Measurements from ENCODE around the gene CAPZB. TPM values are rescaled to one million over a fixed set of nuclear protein-coding genes. Genes with fewer than 3 reads are reported as not detected.

Gene CAPZB
- total RNA-seq, 1 donor from 2014 or later, result 403 TPM

- TF ChIP-seq CTCF (IDR thresholded peaks at IDR 0.05), result no peak
- H3K36me3 Mint-ChIP-seq (ENCODE audit: unreplicated experiment), result peaks cover 9% of the 10 kb centered on the region
- H3K9me3 Mint-ChIP-seq (ENCODE audit: unreplicated experiment), result no peaks in the 10 kb centered on the region
- H3K4me3 Mint-ChIP-seq (ENCODE audit: unreplicated experiment), result no peak overlapping the region
- no peak for DNase-seq (ENCODE audit: extremely low spot score, unreplicated experiment)
- H3K27me3 Mint-ChIP-seq (ENCODE audit: unreplicated experiment), result no peaks in the 10 kb centered on the region
- peaks cover 96% of the 10 kb centered on the region for H3K4me1 Mint-ChIP-seq (ENCODE audit: unreplicated experiment)
- H3K27ac Mint-ChIP-seq (ENCODE audit: unreplicated experiment), result peak overlapping the region; percentile 99
These were observed 42.0 kb downstream of the CAPZB start for GRCh38 chr1:19443326-19443725.

- peaks cover 2% of the 10 kb centered on the region for H3K36me3 Mint-ChIP-seq (ENCODE audit: unreplicated experiment)
- H3K9me3 Mint-ChIP-seq (ENCODE audit: unreplicated experiment), result no peaks in the 10 kb centered on the region
- TF ChIP-seq CTCF (IDR thresholded peaks at IDR 0.05), result no peak
- no peak for DNase-seq (ENCODE audit: extremely low spot score, unreplicated experiment)
- peaks cover 96% of the 10 kb centered on the region for H3K4me1 Mint-ChIP-seq (ENCODE audit: unreplicated experiment)
- H3K27me3 Mint-ChIP-seq (ENCODE audit: unreplicated experiment), result no peaks in the 10 kb centered on the region
- H3K4me3 Mint-ChIP-seq (ENCODE audit: unreplicated experiment), result no peak overlapping the region
- H3K27ac Mint-ChIP-seq (ENCODE audit: unreplicated experiment), result peak overlapping the region; percentile 99
These were observed 42.9 kb downstream of the CAPZB start for GRCh38 chr1:19442154-19443096.

DNA sequence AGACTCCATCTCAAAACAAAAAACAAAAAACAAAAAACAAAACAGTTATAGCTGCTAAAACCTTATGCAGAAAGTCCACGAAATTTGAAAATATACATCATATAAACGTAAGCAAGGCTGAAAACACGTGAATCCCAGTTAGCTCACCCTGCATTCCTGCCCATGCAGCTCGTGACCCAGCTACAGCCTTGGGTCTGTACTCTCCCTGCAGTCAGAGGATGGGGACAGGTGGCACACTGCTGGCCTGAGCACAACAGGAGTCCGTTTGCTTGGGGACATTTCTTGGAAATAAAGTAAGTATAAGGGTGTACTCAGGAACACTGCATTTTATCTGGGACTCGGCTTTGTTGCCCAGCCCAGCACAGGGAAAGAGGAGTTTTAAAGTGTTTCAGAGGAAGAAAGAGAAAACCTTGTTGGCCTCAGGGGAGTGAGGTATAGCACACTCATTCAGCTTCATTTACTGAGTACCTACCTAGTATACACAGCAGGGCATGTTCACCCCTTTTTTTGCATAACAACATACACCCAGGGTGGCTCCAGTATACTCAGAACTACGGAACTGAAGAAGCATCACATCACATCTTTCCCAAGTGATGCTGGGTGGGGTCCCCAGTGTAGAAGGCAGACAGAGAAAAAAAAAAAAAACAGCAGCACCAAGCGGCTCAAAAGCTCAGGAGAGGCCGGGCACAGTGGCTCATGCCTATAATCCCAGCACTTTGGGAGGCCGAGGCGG is 44.1 kb downstream of the CAPZB start:
- Mint-ChIP-seq H3K36me3 (ENCODE audit: unreplicated experiment) (peaks cover 4% of the 10 kb centered on the region), H3K27ac (ENCODE audit: unreplicated experiment) (peak overlapping the region; percentile 99), H3K4me3 (ENCODE audit: unreplicated experiment) (peak overlapping the region; percentile 22), H3K9me3 (ENCODE audit: unreplicated experiment) (no peaks in the 10 kb centered on the region), H3K27me3 (ENCODE audit: unreplicated experiment) (no peaks in the 10 kb centered on the region), H3K4me1 (ENCODE audit: unreplicated experiment) (peaks cover 98% of the 10 kb centered on the region)
- TF ChIP-seq CTCF (IDR thresholded peaks at IDR 0.05), result no peak
- DNase-seq (ENCODE audit: extremely low spot score, unreplicated experiment), result no peak

DNA sequence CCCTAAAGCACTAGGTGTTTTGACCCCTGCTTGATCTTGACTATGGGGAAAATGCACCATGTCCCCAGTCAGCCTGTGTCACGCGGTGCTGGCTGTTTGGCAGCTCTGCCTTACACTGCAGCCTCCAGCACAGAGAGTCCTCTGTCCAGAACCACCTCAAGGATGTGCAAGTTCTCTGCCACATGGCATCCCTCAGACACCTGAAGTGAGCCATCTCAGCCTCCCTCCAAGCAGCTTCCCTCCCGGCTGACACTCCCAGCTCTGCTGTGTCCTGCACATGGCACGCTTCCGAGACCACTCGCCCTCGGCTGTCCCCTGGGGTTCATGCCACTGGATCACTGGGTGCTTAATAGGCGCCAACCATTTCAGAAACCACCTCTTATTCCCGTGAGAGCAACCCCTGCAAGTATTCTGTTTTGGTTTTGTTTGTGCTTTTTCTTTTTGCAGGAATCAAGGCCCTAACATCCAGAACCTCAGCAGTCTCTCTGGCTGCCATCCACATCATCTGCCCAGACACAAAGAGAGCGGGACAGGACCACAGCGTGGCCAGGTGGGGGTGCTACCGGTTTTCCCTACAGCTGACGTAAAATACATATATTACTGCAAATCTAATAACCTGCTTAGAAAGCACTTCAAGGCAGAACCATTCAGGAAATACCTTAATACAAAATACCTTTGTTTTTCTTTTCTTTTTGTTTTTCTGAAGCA is 45.7 kb downstream of the CAPZB start:
- Mint-ChIP-seq H3K36me3 (ENCODE audit: unreplicated experiment) (peaks cover 7% of the 10 kb centered on the region), H3K9me3 (ENCODE audit: unreplicated experiment) (no peaks in the 10 kb centered on the region), H3K27ac (ENCODE audit: unreplicated experiment) (peak overlapping the region; percentile 99), H3K27me3 (ENCODE audit: unreplicated experiment) (no peaks in the 10 kb centered on the region), H3K4me3 (ENCODE audit: unreplicated experiment) (no peak overlapping the region), H3K4me1 (ENCODE audit: unreplicated experiment) (peaks cover 98% of the 10 kb centered on the region)
- peak; percentile 42 for TF ChIP-seq CTCF (IDR thresholded peaks at IDR 0.05)
- DNase-seq (ENCODE audit: extremely low spot score, unreplicated experiment), result no peak

Measured in osteocyte (in vitro differentiated cells).